Hematopoietic multipotent progenitor cell treated with erythropoietin and hydrocortisone succinate and interleukin-3 and kit ligand, for 15 days (in vitro differentiated cells): ENCODE results near the gene SPRED3.
A peak's percentile ranks its signal among the peaks of the same experiment; 100 is the strongest.

Experiments used
- DNase-seq: peaks from one replicate; pipeline ENCODE4 v3.0.0-alpha.2; 2015; ENCODE audit warnings: low spot score

Gene SPRED3

GRCh38 chr19:38373907-38374331 is 14.6 kb upstream of the SPRED3 start:
- DNase-seq = no peak

GRCh38 chr19:38374332-38375097 is 14.0 kb upstream of the SPRED3 start, which contains the start of gene PSMD8:
PSMD8 (plus strand) TSS chr19:38374571; CDS start chr19:38374602, 31 bp downstream.
- DNase-seq = peak; percentile 100

- DNase-seq = no peak
Measured at GRCh38 chr19:38375098-38375493, 13.4 kb upstream of the SPRED3 start.

- no peak for DNase-seq
Measured at GRCh38 chr19:38375748-38376147, 12.7 kb upstream of the SPRED3 start.

- DNase-seq = no peak
Measured at GRCh38 chr19:38376576-38376975, 11.9 kb upstream of the SPRED3 start.

- no peak for DNase-seq
Measured at GRCh38 chr19:38377052-38377451, 11.4 kb upstream of the SPRED3 start.

GRCh38 chr19:38378866-38379265 is 9.6 kb upstream of the SPRED3 start:
- no peak for DNase-seq

GRCh38 chr19:38381138-38381537 is 7.4 kb upstream of the SPRED3 start:
- DNase-seq = no peak

- no peak for DNase-seq
Measured at GRCh38 chr19:38383184-38383583, 5.3 kb upstream of the SPRED3 start.

- no peak for DNase-seq
Measured at GRCh38 chr19:38383743-38384142, 4.8 kb upstream of the SPRED3 start.

GRCh38 chr19:38384209-38385027 is 4.1 kb upstream of the SPRED3 start:
- peak; percentile 27 for DNase-seq

- no peak for DNase-seq
Measured at GRCh38 chr19:38385057-38385803, 3.3 kb upstream of the SPRED3 start.

- DNase-seq = no peak
Measured at GRCh38 chr19:38385804-38386257, 2.7 kb upstream of the SPRED3 start.

GRCh38 chr19:38386300-38386970 is 2.1 kb upstream of the SPRED3 start:
- no peak for DNase-seq

- DNase-seq = no peak
Measured at GRCh38 chr19:38386971-38387549, 1.4 kb upstream of the SPRED3 start.

GRCh38 chr19:38387550-38388348 is 748 bp upstream of the SPRED3 start, which contains the start of gene GGN:
GGN (minus strand) TSS chr19:38388034; CDS start chr19:38387261, 773 bp downstream.
- peak; percentile 74 for DNase-seq

- no peak for DNase-seq
Measured at GRCh38 chr19:38389101-38389925, 816 bp downstream of the SPRED3 start.

- no peak for DNase-seq
Measured at GRCh38 chr19:38389957-38390924, 1.7 kb downstream of the SPRED3 start.
